Prostate gland (tissue), 2 donors: Measurements from ENCODE around the gene RETREG2. TPM values are rescaled to one million over a fixed set of nuclear protein-coding genes. Genes with fewer than 3 reads are reported as not detected.
"Not testable (repeated sequence)": the region's sequence is repeated elsewhere in the genome, so short reads cannot be mapped to it uniquely, and the experiment has no call there.

ENCODE experiments used
- DNase-seq: peaks from one replicate; pipeline ENCODE4 v3.0.0-alpha.2; 2019; ENCODE audit warnings: low spot score
- H3K27ac ChIP-seq, 2 donors: fragments of 200-600 bp; sonication (generic); 2 replicates each; pipeline ENCODE4 v1.5.1; 2017 to 2019
- H3K27me3 ChIP-seq: fragments of 200-600 bp; sonication (generic); replicated peaks from 2 replicates; pipeline ENCODE4 v1.5.1; 2019; ENCODE audit not compliant: insufficient read depth
- H3K36me3 ChIP-seq, 2 donors: fragments of 200-600 bp; sonication (generic); 1 replicate in 1 of 2; 2 replicates in 1 of 2; pipeline versions ENCODE4 v1.5.1 to v1.8.1; 2017 to 2019
- H3K4me1 ChIP-seq: fragments of 200-600 bp; sonication (generic); replicated peaks from 2 replicates; pipeline ENCODE4 v1.5.1; 2019
- H3K4me3 ChIP-seq, 2 donors: fragments of 200-600 bp; sonication (generic); 2 replicates each; pipeline ENCODE4 v1.5.1; 2017 to 2019
- H3K9me3 ChIP-seq: fragments of 200-600 bp; sonication (generic); 2 replicates; pipeline ENCODE4 v1.5.1; 2017
- POLR2A ChIP-seq: fragments of 450-650 bp; IDR thresholded peaks from one replicate; pipeline ENCODE4 v1.6.1; 2016; ENCODE audit warnings: antibody characterized with exemption, mild to moderate bottlenecking
- POLR2AphosphoS5 ChIP-seq: sonication (generic); formaldehyde crosslinking; IDR thresholded peaks from one replicate; pipeline ENCODE4 v1.6.1; 2017; ENCODE audit warnings: antibody characterized with exemption
- WGBS: methylation state at CpG from one replicate; pipeline ENCODE4 v1.1.5; 2018; 5-methylcytosine and 5-hydroxymethylcytosine counted together
- intact Hi-C: fragments of 100-400 bp; cut with DNase I; formaldehyde crosslinking; loops from one replicate; pipeline ENCODE4 v1.14.2; 2022
- total RNA-seq, 2 donors: library from RNA; depleted of rRNA; stranded (reverse); fragments of >200 nt; gene quantifications; one replicate each; pipeline ENCODE4 v1.1.0, GENCODE V29; 2016
- TF ChIP-seq, protein P1 (sequence below), 4 experiments: fragments of 200-600 bp in 2 of 4; fragments of 450-650 bp in 2 of 4; sonication (generic) in 2 of 4; IDR thresholded peaks; 1 replicate in 3 of 4; 2 replicates in 1 of 4; pipeline ENCODE4 v1.5.1; 2016 to 2019; ENCODE audit warnings: antibody characterized with exemption in 4 of 4, mild to moderate bottlenecking in 2 of 4, moderate library complexity in 2 of 4

Gene RETREG2
- total RNA-seq, 2 donors from 2014 or later: 84.4 to 142 TPM

DNA sequence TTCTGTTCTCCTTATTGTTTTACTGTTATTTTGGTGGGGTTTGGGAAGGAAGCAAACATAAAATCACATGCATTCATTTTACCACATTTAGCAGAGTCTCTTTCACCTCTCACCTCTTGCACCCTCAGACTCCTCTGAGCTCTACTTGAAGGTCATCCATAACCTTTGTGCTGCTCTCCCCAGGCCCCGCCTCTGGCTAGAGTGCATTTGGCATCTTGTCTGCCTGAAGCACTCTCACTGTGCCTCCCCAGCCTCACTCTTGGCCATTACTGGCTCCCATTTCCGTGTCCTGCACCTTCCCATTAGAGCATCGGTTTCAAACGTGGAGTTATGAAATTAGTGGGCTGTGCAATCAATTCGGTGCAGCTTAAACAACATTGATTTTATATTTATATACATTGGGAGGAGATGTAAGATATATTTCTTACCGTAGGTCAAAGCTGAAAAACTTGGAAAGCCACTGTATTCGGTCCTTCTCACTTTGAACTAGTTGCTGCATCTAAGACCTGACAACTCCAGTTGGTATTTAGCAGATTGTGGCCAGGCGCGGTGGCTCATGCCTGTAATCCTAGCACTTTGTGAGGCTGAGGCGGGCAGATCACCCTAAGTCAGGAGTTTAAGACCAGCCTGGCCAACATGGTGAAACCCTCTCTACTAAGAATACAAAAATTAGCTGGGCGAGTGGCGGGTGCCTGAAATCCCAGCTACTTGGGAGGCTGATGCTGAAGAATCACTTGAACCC is 21.6 kb downstream of the RETREG2 start:
- Histone ChIP-seq H3K27me3 (no peaks in the 10 kb centered on the region), H3K27ac (no peak overlapping the region), H3K36me3 (no peaks in the 10 kb centered on the region), H3K4me1 (no peaks in the 10 kb centered on the region), H3K9me3 (no peaks in the 10 kb centered on the region), H3K4me3 (no peak overlapping the region)
- intact Hi-C loops: no loop called here
- TF ChIP-seq, protein P1, sequence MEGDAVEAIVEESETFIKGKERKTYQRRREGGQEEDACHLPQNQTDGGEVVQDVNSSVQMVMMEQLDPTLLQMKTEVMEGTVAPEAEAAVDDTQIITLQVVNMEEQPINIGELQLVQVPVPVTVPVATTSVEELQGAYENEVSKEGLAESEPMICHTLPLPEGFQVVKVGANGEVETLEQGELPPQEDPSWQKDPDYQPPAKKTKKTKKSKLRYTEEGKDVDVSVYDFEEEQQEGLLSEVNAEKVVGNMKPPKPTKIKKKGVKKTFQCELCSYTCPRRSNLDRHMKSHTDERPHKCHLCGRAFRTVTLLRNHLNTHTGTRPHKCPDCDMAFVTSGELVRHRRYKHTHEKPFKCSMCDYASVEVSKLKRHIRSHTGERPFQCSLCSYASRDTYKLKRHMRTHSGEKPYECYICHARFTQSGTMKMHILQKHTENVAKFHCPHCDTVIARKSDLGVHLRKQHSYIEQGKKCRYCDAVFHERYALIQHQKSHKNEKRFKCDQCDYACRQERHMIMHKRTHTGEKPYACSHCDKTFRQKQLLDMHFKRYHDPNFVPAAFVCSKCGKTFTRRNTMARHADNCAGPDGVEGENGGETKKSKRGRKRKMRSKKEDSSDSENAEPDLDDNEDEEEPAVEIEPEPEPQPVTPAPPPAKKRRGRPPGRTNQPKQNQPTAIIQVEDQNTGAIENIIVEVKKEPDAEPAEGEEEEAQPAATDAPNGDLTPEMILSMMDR (IDR thresholded peaks at IDR 0.05): no peak
- no peak for TF ChIP-seq POLR2AphosphoS5
- no peak for DNase-seq
- WGBS: 87% methylated on average over 12 of the region's 12 CpGs

DNA sequence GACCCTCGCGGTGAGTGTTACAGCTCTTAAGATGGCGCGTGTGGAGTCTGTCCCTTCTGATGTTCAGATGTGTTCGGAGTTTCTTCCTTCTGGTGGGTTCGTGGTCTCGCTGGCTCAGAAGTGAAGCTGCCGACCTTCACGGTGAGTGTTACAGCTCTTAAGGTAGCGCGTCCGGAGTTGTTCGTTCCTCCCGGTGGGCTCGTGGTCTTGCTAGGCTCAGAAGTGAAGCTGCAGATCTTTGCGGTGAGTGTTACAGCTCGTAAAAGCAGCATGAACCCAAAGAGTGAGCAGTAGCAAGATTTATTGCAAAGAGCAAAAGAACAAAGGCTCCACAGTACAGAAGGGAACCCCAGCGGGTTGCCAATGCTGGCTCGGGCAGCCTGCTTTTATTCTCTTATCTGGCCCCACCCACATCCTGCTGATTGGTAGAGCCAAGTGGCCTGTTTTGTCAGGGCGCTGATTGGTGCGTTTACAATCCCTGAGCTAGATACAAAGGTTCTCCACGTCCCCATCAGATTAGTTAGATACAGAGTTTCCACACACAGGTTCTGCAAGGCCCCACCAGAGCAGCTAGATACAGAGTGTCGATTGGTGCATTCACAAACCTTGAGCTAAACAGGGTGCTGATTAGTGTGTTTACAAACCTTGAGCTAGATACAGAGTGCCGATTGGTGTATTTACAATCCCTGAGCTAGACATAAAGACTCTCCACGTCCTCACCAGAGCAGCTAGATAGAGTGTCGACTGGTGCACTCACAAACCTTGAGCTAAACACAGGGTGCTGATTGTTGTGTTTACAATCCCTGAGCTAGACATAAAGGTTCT is 22.6 kb downstream of the RETREG2 start:
- DNase-seq, H3K4me3 ChIP-seq, H3K4me1 ChIP-seq, intact Hi-C loops, H3K36me3 ChIP-seq, H3K27me3 ChIP-seq, H3K27ac ChIP-seq, H3K9me3 ChIP-seq: not testable (repeated sequence)
- WGBS: 47% methylated on average over 26 of the region's 26 CpGs
- TF ChIP-seq POLR2AphosphoS5: peak; percentile 23

DNA sequence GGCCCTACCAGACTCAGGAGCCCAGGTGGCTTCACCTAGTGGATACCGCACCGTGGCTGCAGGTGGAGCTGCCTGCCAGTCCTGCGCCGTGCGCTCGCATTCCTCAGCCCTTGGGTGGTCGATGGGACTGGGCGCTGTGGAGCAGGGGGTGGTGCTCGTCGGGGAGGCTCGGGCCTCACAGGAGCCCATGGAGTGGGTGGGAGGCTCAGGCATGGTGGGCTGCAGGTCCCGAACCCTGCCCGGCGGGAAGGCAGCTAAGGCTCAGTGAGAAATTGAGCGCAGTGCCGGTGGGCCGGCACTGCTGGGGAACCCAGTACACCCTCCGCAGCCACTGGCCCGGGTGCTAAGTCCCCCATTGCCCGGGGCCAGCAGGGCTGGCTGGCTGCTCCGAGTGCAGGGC is 23.3 kb downstream of the RETREG2 start:
- H3K9me3 ChIP-seq, H3K27me3 ChIP-seq, H3K4me1 ChIP-seq, H3K27ac ChIP-seq, H3K36me3 ChIP-seq, DNase-seq, H3K4me3 ChIP-seq, intact Hi-C loops: not testable (repeated sequence)
- 89% methylated on average over 18 of the region's 21 CpGs for WGBS

DNA sequence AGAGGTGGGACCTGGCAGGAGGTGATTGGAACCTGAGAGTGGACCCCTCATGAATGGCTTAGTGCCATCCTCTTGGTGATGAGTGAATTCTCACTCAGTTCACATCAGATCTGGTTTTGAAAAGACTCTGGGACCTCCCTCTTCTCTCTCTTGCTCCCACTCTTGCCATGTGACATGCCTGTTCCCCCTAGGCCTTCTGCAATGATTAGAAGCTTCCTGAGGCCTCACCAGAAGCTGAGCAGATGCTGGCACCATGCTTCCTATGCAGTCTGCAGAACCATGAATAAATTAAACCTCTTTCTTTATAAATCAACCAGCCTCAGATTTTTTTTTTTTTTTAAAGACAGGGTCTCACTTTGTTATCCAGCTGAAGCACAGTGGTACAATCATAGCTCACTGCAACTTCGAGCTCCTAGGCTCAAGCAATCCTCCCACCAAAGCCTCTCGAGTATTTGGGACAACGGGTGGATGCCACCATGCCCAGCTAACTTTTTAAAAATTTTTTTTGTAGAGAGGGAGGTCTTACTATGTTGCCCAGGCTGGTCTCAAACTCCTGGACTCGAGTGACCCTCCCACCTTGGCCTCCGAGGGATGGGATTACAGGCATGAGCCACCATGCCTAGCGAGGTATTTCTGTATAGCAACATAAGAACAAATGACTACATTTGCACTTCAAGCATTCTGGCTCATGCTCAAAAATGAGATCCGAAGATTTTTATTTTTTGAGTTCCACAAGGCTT is 26.5 kb downstream of the RETREG2 start:
- intact Hi-C loops: no loop called here
- peaks cover 11% of the 10 kb centered on the region for H3K4me1 ChIP-seq
- 89% methylated on average over 7 of the region's 7 CpGs for WGBS
- H3K27ac ChIP-seq: no peak overlapping the region
- no peak for DNase-seq
- peaks cover 0 to 4% of the 10 kb centered on the region in 2 donors for H3K36me3 ChIP-seq
- TF ChIP-seq, protein P1 (IDR thresholded peaks at IDR 0.05): no peak
- TF ChIP-seq POLR2AphosphoS5: no peak
- TF ChIP-seq POLR2A: no peak
- no peaks in the 10 kb centered on the region for H3K9me3 ChIP-seq
- H3K27me3 ChIP-seq: no peaks in the 10 kb centered on the region
- H3K4me3 ChIP-seq: no peak overlapping the region

DNA sequence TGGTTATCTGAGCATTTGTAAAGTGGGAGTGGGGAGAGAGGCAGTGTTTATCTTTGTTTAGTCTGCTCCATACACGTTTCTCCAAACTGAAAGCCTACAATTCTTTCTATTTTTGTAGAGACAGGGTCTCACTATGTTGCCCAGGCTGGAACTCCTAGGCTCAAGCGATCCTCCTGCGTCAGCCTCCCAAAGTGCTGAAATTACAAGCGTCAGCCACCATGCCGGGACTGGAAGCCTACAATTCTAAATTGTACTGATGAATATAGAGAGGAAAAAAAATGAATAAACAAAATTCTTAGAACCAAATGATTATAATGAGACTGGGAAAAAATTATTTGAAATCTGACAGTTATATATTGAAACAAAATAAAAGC is 27.1 kb downstream of the RETREG2 start:
- no peak for DNase-seq
- Histone ChIP-seq H3K4me1 (peaks cover 11% of the 10 kb centered on the region), H3K9me3 (no peaks in the 10 kb centered on the region), H3K27ac (no peak overlapping the region), H3K36me3 (peaks cover 0 to 4% of the 10 kb centered on the region in 2 donors), H3K4me3 (no peak overlapping the region), H3K27me3 (no peaks in the 10 kb centered on the region)
- intact Hi-C loops: no loop called here
- TF ChIP-seq POLR2A (no peak), POLR2AphosphoS5 (no peak)
- TF ChIP-seq, protein P1 (IDR thresholded peaks at IDR 0.05): no peak
- WGBS: 85% methylated on average over 5 of the region's 5 CpGs
